SK-N-MC (cell line): ENCODE results near the gene ITSN2.

Experiments
- EZH2 ChIP-seq: fragments of 200-600 bp; sonication (generic); IDR thresholded peaks from one replicate; pipeline ENCODE4 v1.6.1; 2017; ENCODE audit warnings: antibody characterized with exemption
- POLR2AphosphoS5 ChIP-seq: IDR thresholded peaks from 2 replicates; pipeline ENCODE4 v1.6.1; 2012; ENCODE audit warnings: mild to moderate bottlenecking, low read depth, low read length, borderline replicate concordance

DNA sequence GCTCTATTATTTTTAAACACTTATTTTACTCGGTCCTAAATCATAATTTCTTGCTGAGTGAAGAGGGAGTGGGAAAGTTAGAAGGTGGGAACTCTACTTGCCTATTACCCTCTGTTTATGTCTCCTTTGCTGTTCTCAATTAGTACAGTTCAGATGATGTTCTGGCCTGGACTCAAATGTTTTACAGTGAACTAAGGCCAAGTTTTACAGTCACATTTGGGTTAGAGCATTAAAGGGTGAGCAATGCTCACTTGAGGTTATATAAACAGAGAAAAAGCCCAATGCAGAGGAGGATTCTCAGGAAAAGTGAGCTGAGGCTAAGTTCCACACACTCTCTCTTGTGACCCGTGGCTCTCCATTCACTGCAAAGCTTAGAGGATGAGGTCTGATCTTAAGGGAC, 52.4 kb downstream of the ITSN2 start:
- TF ChIP-seq EZH2 (no peak), POLR2AphosphoS5 (no peak)
